HepG2 (cell line): Measurements from ENCODE around the gene TBC1D1. TPM values are rescaled to one million over a fixed set of nuclear protein-coding genes. Genes with fewer than 3 reads are reported as not detected.
A peak's percentile ranks its signal among the peaks of the same experiment; 100 is the strongest.

ENCODE experiments used
- AKAP8 ChIP-seq: sonication (generic); formaldehyde crosslinking; IDR thresholded peaks from 2 replicates; pipeline ENCODE4 v1.5.1; 2020; ENCODE audit warnings: mild to moderate bottlenecking, missing genetic modification reagents
- ARNTL ChIP-seq: sonication (generic); formaldehyde crosslinking; IDR thresholded peaks from 2 replicates; pipeline ENCODE4 v1.4.0; 2020; ENCODE audit warnings: mild to moderate bottlenecking, missing genetic modification reagents
- DDIT3 ChIP-seq: sonication (generic); formaldehyde crosslinking; IDR thresholded peaks from 2 replicates; pipeline ENCODE4 v1.4.0; 2020; ENCODE audit warnings: mild to moderate bottlenecking, missing genetic modification reagents
- DPF2 ChIP-seq: sonication (generic); formaldehyde crosslinking; IDR thresholded peaks from 2 replicates; pipeline ENCODE4 v1.4.0; 2020; ENCODE audit warnings: mild to moderate bottlenecking, low read depth, missing genetic modification reagents, borderline replicate concordance
- HMGA1 ChIP-seq: sonication (generic); formaldehyde crosslinking; conservative IDR thresholded peaks from 2 replicates; pipeline ENCODE4 v1.4.0; 2020; ENCODE audit warnings: missing genetic modification reagents
- KDM2A ChIP-seq: sonication (generic); formaldehyde crosslinking; IDR thresholded peaks from 2 replicates; pipeline ENCODE4 v1.4.0; 2020; ENCODE audit warnings: low read depth, missing genetic modification reagents, borderline replicate concordance
- KDM5A ChIP-seq: fragments of 200-600 bp; sonication (generic); IDR thresholded peaks from 2 replicates; pipeline ENCODE4 v1.7.0; 2018; ENCODE audit warnings: antibody characterized with exemption, mild to moderate bottlenecking, low read length, borderline replicate concordance
- MED1 ChIP-seq: sonication (generic); formaldehyde crosslinking; IDR thresholded peaks from 2 replicates; pipeline ENCODE4 v1.4.0; 2020; ENCODE audit warnings: missing genetic modification reagents
- MXI1 ChIP-seq: IDR thresholded peaks from 3 replicates; pipeline ENCODE4 v1.6.1; 2012; ENCODE audit warnings: low read depth, low read length, inconsistent platforms, borderline replicate concordance
- POGK ChIP-seq: sonication (generic); formaldehyde crosslinking; conservative IDR thresholded peaks from 2 replicates; pipeline ENCODE4 v1.8.0; 2022; ENCODE audit warnings: mild to moderate bottlenecking, moderate library complexity, missing genetic modification reagents
- PTBP1 ChIP-seq: fragments of 200-400 bp; formaldehyde crosslinking; IDR thresholded peaks from 2 replicates; pipeline ENCODE4 v1.6.1; 2018; ENCODE audit warnings: low read length, low read depth; ENCODE audit not compliant: poor library complexity, severe bottlenecking
- RNF2 ChIP-seq: fragments of 450-650 bp; conservative IDR thresholded peaks from 2 replicates; pipeline ENCODE4 v1.6.1; 2016; ENCODE audit warnings: low read depth
- SMARCE1 ChIP-seq: fragments of 450-650 bp; IDR thresholded peaks from 2 replicates; pipeline ENCODE4 v1.6.1; 2017; ENCODE audit warnings: borderline replicate concordance
- SNAPC5 ChIP-seq: sonication (generic); formaldehyde crosslinking; IDR thresholded peaks from 2 replicates; pipeline ENCODE4 v1.8.1; 2023; ENCODE audit warnings: mild to moderate bottlenecking, missing genetic modification reagents, borderline replicate concordance
- SRSF1 ChIP-seq: fragments of 200-400 bp; formaldehyde crosslinking; optimal IDR thresholded peaks from 2 replicates; pipeline ENCODE3; 2017; ENCODE audit warnings: mild to moderate bottlenecking, low read depth, low read length, moderate library complexity
- ZBTB49 ChIP-seq: sonication (generic); formaldehyde crosslinking; IDR thresholded peaks from 2 replicates; pipeline ENCODE4 v1.4.0; 2020; ENCODE audit warnings: missing genetic modification reagents, borderline replicate concordance
- ZFP82 ChIP-seq: sonication (generic); formaldehyde crosslinking; IDR thresholded peaks from 2 replicates; pipeline ENCODE4 v1.5.1; 2020; ENCODE audit warnings: mild to moderate bottlenecking, missing genetic modification reagents, borderline replicate concordance
- ZNF17 ChIP-seq: sonication (generic); formaldehyde crosslinking; IDR thresholded peaks from 2 replicates; pipeline ENCODE4 v1.5.0; 2020; ENCODE audit warnings: mild to moderate bottlenecking, missing genetic modification reagents
- ZNF34 ChIP-seq: sonication (generic); formaldehyde crosslinking; IDR thresholded peaks from 2 replicates; pipeline ENCODE4 v1.4.0; 2020; ENCODE audit warnings: mild to moderate bottlenecking, missing genetic modification reagents, borderline replicate concordance
- ZNF513 ChIP-seq: sonication (generic); formaldehyde crosslinking; conservative IDR thresholded peaks from 2 replicates; pipeline ENCODE4 v1.5.0; 2020; ENCODE audit warnings: missing genetic modification reagents
- ZNF766 ChIP-seq: sonication (generic); formaldehyde crosslinking; IDR thresholded peaks from 2 replicates; pipeline ENCODE4 v1.5.0; 2020; ENCODE audit warnings: missing genetic modification reagents, borderline replicate concordance
- polyA plus RNA-seq, 8 experiments: library from polyadenylated mRNA; depleted of rRNA in 3 of 8; stranded (reverse) in 7 of 8; unstranded in 1 of 8; fragments of >200 nt; fragmentation: Illumina TruSeq in 4 of 8; extraction: Trizol in 4 of 8; gene quantifications; 2 replicates each; pipeline versions ENCODE4 v1.2.1 to v1.2.3, GENCODE V29; 2011 to 2016; ENCODE audit warnings: low read depth in 4 of 8, missing spikeins in 1 of 8, mixed read lengths in 1 of 8; ENCODE audit not compliant: insufficient read depth in 1 of 8
- total RNA-seq, 5 experiments: library from RNA; depleted of rRNA; stranded (reverse); fragments of >200 nt; fragmentation: Illumina TruSeq; extraction: Trizol; gene quantifications; 2 replicates each; pipeline ENCODE4 v1.2.3, GENCODE V29; 2016; ENCODE audit warnings: low read depth in 1 of 5

TBC1D1 gene
- total and polyA plus RNA-seq, 2 of the 13 experiments (the other 11 are each of a cell fraction or from before 2014, with no cell fraction given): 37.3 to 62.8 TPM

GRCh38 chr4:38162240-38162784, 271.4 kb downstream of the TBC1D1 start (continued):
- TF ChIP-seq DDIT3 (CRISPR knock-in tag) (no peak), ZNF766 (peak; percentile 80; the same call in 1 of the 2 replicates), MXI1 (no peak), DPF2 (0 out of 2 replicates have a peak, but pooled peaks have one; percentile 17), ZNF34 (CRISPR knock-in tag) (no peak; the same call in 1 of the 2 replicates), POGK (CRISPR knock-in tag) (no peak), ZNF513 (CRISPR knock-in tag) (no peak), ARNTL (0 out of 2 replicates have a peak, but pooled peaks have one; percentile 24), RNF2 (peak; percentile 67; the same call in 1 of the 2 replicates), SRSF1 (no peak), SMARCE1 (no peak), ZNF17 (CRISPR knock-in tag) (no peak), ZBTB49 (CRISPR knock-in tag) (no peak), KDM5A (no peak), ZFP82 (CRISPR knock-in tag) (no peak), AKAP8 (CRISPR knock-in tag) (no peak), HMGA1 (CRISPR knock-in tag) (no peak), PTBP1 (no peak), KDM2A (CRISPR knock-in tag) (peak; percentile 49; the same call in 1 of the 2 replicates), MED1 (peak; percentile 99), SNAPC5 (CRISPR knock-in tag) (no peak)
